GM19351 (cell line): ENCODE results near the gene CFAP46.
"Not testable (repeated sequence)": the region's sequence is repeated elsewhere in the genome, so short reads cannot be mapped to it uniquely, and the experiment has no call there.

ENCODE experiments used
- ATAC-seq: cut with Tn5 transposase; IDR thresholded peaks from one replicate; pipeline ENCODE4 v1.9.1; 2021; ENCODE audit warnings: mild to moderate bottlenecking, moderate library complexity; ENCODE audit not compliant: unreplicated experiment

CFAP46 gene

DNA sequence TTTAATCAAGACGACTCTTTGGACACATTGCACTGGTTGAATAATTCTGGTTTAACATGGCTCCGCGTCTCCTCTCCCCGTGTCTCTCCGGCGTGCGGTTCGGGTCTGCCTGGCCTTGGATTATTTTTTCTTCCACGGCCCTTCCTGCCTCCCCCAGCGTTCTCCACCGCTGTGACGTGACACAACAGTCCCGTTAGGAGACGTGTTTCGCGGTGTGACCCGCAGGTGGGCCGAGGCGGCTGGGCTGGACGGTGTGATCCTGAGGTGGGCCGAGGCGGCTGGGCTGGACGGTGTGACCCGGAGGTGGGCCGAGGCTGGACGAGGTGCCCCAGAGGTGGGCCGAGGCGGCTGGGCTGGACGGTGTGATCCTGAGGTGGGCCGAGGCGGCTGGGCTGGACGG lies 144.4 kb downstream of the CFAP46 start:
- not testable (repeated sequence) for ATAC-seq

DNA sequence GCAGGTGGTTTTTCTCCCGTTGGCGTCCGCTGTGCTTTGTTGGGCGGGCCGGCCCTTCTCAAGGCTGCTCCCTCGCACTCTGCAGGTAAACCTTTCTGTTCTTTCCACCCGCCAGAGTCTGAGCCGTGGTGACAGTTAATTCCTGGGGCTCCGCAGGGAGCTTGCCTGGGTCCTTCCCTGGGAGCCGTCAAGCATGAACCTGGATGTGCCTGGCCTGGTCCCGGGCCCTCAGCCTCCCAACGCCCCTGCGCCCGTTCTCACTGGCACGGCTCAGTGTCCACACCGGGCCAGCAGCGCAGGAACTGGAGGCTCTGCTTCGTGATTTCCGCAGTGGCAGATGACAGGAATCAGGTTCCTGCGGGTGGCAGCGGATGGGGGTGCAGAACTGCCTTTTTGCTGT lies 145.5 kb downstream of the CFAP46 start:
- no peak for ATAC-seq

DNA sequence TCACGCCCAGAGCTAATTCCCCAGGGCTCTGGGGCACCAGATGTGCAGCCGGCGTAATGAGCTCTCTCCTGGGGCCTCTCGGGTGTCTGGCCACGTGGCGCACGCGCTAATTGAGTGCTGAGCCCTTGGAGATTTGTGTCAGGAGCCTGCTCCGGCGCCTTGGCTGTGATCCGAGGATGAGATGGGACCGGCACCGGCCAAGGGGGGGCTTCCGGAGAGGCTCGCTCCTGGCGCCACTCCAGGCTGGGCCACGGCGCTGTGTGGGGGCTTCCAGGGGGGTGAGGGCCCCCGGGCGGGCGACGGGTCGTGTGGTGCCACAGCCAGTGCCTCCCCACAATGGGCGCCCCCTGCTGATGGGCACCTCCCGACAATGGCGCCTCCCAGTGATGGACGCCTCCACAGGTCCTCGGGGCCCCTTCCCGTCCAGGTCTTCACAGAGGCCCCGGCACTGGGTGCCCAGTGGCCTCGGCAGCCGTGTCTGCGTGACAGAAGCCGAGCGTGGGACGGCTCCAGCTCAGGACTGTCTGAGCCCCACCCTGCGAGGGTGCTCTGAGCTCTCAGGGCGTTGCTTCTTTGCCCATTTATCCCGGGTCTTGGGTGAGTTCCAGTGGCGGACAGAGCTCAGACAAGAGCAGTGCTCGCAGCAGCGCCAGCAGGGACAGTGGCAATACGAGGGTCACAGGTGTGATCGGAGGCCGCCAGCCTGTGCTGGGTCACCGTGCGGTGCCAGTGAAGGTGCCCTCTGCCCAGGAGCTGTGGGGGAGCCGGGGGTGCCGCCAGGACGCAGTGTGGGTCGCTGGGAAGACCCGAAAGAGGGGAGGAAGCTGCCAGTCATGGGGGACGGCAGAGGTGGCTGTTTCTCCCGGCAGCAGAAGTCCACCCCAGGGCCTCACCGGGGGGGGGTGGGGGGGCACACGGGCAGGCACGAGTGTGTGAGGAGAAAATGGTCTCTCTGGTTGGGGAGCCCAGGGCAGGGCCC lies 148.2 kb downstream of the CFAP46 start:
- ATAC-seq, result no peak

DNA sequence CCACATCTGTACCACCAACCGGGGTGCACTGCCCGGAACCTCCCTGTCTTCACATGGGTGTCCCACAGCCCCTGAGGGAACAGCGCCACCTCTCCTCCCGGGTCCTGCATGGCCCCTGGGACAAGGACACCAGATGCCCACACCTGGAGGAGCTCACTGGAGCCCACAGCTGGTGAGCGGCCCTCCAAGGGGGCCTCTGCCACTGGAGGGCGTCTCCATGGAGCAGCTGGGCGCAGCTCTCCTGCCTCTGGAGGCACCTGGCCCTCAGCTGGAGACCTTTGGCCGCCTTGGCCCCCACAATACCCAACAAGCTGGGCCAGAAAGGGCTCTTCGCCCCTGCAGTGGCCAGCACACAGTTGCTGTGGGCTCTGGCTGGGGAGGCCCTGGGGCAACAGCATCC lies 149.2 kb downstream of the CFAP46 start:
- no peak for ATAC-seq

DNA sequence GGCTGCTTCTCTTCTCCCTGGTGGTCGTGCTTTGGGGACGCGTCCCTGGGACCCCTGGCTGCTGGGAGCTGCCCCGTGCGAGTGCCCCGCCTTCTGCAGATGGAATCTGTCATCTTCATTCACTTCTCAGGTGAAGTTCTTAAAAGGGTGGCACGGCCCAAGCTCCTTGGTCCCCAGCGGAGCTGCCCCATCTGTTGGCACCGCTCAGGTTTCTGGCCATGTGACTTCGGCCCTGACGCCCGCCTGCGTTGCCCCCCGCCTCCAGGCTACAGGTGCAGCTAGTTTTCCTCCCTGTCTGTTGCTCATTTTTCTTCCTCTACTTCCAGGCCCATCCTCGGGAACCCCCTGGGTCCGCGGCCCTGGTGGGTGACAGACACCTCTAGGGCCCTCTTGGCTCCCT lies 149.6 kb downstream of the CFAP46 start:
- ATAC-seq, result no peak

DNA sequence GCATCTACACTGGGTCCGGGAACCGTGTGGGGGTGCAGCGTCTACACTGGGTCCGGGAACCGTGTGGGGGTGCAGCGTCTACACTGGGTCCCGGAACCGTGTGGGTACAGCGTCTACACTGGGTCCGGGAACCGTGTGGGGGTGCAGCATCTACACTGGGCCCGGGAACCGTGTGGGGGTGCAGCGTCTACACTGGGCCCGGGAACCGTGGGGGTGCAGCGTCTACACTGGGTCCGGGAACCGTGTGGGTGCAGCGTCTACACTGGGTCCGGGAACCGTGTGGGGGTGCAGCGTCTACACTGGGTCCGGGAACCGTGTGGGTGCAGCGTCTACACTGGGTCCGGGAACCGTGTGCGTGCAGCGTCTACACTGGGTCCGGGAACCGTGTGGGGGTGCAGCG lies 150.3 kb downstream of the CFAP46 start:
- ATAC-seq, result not testable (repeated sequence)

DNA sequence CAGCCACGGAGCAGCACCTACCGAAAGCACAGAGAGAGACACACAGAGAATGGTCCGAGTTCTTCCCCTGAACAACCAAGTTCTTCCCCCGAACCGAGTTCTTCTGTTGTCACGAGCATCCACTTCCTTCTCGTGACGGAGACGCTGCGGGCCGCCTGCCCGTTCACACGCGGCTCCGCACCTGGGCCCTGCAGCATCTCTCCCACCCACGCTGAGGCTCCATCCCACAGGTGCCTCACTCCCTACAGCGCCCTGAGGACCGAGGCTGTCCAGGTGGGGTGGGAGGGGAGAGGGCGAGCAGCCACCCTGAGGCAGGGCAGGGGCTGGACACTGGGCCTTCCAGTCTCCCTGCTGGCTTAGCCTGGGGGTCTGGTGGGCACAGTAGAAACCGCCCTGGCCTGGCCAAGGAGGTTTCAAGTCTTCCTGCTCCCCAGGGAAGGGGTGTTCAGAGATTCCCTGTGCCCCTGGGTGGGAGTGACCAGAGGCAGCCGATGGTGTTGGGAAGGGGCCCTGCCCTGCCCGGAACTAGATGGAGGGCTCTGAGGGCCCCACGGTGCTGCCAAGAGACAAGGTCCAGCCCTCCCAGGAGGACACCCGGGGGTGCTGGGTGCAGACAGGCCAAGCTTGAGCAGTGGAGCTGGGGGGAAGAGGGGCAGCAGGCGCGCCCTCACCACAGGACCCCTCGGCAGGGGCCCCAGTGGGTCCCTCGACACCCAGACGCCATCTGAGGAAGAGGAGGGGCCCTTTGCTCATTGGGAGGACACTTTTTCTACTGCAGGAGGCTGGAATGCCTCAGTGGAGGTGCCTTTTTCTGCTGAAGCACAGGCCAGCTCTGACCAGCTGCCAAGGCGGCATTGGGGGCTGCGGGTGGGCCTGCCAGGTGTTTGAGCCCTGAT lies 151.2 kb downstream of the CFAP46 start:
- ATAC-seq, result no peak

DNA sequence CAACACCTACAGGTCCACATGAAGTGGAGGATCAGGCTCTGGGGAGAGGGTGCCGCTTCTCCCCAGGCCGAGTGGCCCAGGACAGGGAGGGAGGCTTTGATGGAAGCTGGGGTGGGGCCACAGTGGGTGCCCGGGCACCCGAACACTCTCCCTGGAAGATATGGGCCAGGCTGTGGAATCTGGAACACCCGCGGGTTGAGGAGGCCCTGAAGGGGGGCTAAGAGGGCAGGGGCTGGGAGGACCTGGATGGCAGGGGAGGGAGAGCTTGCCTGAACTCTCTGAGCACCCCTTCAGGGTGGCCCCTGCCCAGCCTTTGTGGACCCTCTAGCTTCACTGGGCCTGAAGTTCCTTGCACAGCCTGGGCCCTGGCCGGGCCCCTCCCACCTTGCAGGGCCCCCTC lies 151.9 kb downstream of the CFAP46 start:
- ATAC-seq, result no peak

DNA sequence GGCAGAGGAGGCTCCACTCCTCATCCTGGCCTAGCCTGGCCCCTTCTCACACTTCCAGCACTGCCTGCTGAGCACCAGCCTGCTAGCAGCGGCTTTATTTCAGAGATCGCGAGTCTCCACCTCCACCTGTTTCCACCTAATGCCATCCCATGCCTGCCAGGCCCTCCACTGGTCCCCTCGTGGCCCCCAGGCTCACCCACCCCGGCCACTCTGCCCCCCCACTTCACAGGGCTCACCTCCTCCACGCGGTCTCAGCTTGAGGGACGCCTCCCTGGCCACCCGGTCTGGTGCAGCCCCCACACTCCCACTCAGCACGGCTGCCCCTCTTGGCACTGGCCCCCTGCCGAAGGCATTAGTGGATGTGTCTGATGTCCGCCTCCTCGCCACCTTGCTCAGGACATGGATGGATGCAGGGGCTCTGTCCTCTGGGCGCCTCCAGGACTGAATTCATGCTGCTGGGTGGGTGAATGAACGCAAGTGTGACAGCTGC lies 152.7 kb downstream of the CFAP46 start:
- ATAC-seq, result no peak

DNA sequence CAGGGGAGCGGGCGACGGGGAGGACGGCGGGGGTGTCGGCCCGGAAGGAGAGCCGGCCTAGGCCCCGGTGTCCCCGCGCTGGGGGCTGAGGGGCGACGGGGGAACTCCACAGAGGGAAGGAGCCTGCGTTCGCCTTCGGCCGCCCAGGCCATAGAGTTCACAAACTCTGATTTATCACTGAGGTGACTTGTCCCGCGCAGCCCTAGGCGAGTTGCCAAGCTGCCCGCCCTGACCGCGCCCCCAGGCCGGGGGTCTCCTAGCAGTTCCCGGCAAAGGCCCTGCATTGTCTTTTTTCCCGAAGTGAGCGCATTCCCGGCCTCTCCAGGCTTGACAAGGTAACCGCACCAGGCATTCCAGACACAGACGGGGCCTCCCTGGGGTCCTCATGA lies 153.5 kb downstream of the CFAP46 start:
- ATAC-seq, result no peak

DNA sequence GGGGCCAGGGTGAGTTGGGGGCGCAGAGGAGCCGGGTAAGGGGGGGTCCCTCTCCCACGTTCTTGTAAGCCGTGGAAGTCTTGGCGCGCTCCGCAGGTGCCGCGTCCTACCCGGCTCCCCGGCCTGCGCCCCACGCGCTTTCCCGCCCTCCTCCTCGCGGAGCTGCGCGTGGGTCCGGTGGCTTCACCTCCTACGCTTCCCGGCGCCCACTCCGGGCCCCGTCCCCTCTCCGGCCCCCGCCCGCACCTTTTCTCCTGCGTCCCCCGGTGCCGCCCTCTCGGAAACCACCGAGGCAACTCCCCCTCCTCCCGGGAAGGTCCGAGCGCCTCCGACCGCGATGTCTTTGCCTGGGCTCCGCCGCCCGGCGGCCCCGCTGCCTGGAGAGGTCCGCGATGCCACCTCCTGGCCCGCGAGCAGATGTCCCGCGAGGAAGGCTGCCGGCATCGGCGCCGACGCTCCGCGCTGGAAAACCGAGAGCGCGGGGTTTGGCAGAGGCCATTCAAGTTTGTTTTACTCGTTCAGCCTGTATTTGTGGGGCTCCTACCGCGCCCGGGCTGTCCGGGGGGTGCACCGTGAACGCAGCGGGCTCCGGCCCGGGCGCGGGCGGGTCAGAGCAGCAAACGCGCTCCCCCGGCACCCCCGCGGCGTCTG lies 154.1 kb downstream of the CFAP46 start:
- ATAC-seq, result no peak

DNA sequence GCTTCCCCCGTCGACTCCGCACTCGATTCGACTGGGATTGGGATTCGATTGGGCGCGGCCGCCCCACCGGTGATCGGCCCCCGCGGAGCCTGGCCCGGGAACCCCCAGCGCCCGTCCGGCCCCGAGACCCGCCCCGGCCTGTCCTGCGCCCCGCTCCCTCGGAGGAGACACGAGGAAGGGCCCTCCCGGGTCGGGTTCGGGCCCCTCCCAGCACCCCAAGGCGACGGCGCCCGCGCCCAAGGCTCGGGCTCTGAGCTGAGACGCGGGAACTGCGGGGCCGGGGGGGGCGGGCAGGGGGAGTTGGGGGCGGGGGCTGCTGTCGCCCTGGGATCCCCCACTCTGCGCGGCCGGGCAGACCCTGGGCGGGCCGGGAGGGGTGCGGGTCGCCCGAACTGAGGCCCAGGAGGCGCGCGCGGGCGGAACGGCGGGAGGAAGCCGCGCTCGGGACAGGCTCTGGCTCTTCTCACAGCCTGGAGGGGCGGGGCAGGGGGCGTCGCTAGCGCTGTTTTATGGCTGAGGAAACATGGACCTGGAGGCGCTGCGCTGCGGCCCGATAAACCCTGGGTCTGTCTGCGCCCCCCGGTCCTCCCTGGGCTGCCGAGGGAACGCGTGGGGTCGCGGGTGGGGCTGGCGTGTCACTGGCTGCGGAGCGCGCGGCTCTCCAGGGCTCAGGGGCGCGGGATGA lies 154.7 kb downstream of the CFAP46 start:
- no peak for ATAC-seq

DNA sequence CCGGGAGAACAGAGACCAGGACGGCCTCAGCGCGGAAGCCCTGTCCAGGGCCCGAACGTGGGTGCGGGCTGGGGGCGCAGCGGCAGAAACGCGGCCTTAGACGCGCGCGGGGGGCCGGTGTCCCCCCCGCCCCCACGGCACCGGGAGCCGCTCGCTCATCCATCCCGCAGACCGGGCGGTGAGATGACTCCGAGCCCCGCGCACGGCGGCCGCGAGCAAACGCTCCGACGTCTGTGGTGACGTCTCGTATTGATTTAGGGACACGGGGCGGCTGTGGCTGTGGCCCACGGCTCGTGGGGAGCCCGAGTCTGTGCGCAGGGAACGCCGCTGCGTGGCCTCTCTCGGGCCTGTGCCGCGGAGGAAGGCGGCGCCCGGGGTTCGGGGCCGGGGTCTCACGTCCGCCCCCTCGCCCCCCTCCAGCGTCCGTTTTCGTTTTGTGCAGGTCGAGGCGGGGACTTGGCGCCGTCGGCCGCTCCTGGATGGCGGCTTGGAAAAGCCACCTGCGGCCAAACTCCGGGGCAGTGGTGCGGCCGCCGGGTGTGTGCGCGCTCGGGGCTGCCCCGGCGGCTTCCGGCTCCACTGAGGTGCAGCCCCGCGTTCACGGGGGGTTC lies 155.4 kb downstream of the CFAP46 start:
- no peak for ATAC-seq

DNA sequence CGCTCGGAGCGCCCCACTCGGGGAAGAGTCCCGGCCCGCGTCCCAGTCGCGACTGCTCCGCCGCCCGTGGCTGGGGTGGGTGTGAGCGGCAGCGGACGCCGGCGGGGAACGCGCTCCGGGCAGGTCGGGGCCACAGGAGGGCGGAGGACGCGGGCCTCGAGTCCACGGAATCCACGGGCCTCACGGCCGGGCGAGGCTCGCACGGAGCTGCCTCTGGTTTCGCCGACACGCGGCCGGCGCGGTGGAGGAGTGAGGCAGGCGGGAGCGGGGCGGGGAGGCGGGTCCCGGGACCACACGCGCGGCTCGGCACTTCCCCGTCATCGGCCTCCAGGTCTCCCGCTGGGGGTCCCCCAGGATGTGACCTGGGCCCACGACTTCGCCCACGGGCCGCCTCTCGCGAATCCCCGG lies 155.9 kb downstream of the CFAP46 start:
- ATAC-seq, result no peak

DNA sequence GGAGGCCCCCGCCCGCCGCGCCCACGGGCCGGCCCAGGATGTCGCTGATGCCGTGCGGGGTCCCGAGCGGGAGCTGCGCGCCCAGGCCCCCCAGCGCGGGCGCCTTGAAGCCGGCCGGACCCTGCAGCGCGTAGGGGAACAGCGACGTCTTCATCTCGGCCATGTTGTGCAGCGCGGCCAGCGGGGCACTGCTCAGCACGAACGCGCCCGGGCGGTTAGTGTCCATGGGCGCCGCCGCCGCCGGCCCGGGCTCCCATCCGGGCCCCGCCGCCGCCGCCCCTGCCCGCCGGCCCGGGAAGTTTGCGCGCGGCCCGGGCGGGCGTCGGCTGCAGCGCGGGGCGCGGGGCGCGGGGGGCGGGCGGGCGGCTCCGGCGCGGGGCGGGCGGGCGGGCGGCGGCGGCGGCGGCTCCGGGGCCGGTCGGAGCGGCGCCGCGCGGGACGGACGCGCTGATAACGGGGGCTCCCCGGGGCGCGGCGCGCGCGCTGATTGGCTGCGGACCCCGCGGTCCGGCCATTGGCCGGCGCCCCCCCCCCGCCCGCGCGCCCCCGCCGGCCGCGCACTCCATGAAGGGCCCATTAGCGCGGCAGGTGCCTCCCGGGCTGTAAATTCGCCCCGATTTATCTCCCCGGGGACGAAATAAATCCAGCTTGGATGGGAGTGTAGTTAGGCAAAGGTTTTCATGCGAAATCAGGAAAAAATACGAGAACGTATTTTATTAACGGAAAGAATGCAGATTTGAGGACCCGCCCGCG lies 156.5 kb downstream of the CFAP46 start, which contains the start of gene NKX6-2:
Gene NKX6-2, minus strand, starts transcription at position 425 of the 753 bp plus-strand sequence. Its CDS starts 199 bp downstream, at position 226.
- ATAC-seq, result no peak

DNA sequence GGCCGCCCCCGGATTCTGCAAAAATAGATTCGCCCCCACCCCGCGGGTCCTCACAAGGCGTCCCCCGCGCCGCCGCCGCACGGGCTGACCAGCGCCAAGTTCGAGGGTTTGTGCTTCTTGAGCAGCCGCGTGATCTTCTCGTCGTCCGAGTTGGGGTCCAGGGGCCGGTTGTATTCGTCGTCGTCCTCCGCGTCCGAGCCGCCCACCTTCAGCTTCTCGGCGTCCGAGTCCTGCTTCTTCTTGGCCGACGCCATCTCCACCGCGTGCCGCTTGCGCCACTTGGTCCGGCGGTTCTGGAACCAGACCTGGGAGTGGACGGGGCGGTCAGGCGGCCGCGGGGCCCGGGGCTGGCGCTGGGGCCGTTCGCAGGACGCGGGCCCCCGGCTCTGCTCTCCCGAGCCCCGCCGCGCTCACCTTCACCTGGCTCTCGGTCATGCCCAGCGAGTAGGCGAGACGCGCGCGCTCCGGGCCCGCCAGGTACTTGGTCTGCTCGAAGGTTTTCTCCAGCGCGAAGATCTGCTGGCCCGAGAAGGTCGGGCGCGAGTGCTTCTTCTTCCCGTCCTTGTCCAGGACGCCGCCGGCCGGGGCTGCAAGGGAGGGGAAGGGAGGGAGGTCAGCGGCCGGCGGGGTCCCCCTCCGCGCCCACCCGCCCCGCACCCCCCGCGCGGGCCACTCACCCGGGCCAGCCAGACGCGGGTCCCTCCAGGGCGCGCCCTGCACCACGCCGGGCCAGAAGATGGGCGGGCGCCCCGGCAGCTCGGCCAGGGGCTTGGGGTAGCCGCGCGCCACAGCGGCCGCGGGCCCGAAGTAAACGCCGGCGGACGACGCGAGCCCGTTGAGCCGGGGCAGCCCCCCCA lies 157.3 kb downstream of the CFAP46 start:
- ATAC-seq, result no peak

DNA sequence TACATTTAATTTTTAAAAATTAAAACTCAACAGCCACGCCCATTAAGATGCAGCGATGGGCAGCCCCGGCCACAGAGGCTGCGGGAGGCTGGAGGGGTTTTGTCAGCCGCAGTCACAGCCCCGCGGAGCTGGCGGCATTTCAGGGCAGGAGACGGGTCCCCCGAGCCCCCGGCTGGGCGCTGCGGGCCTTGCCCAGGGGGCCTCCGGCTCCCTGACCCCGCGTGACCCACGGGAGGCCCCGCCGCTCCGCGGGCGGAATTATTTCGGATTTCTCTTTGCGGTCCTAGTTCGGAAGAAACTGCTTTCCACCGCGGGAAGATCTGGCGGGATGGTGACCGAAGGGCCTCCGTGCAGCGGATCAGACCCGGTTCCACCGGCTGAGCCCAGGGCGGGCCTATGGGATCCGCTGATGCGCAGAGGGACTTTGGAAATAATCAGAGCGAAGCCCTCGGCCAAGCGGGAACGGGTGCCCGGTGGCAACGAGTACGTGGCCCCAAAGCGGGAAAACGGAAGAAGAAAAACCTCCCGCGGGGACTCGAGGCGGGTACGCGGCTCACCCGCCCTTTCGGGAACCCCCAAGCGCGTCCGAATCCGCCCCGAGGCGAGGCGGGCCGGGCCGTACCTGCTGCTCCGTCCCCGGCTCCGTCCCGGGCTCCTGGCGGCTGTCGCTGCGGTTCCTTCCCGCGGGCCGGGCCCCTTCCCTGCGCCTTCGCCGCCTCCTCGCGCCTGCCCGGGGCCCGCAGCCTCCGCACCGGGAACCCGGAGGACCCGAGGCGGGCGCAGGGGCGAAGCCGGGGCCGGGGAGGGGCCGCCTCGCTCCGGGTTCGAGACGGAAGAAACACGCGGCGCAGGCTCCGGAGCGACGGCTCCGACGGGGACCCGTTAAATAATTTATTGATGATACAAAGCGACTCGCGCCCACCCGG lies 158.2 kb downstream of the CFAP46 start:
- ATAC-seq, result no peak
